ENCODE measurements around the gene HEG1. TPM values are rescaled to one million over a fixed set of nuclear protein-coding genes. Genes with fewer than 3 reads are reported as not detected.

Gene HEG1
- total and polyA plus RNA-seq, 2 of the 13 experiments (the other 11 are each of a cell fraction or from before 2014, with no cell fraction given) = 10.7 to 18.2 TPM

GRCh38 chr3:125001557-125002413, 54.0 kb downstream of the HEG1 start (continued):
- TF ChIP-seq, protein P1, sequence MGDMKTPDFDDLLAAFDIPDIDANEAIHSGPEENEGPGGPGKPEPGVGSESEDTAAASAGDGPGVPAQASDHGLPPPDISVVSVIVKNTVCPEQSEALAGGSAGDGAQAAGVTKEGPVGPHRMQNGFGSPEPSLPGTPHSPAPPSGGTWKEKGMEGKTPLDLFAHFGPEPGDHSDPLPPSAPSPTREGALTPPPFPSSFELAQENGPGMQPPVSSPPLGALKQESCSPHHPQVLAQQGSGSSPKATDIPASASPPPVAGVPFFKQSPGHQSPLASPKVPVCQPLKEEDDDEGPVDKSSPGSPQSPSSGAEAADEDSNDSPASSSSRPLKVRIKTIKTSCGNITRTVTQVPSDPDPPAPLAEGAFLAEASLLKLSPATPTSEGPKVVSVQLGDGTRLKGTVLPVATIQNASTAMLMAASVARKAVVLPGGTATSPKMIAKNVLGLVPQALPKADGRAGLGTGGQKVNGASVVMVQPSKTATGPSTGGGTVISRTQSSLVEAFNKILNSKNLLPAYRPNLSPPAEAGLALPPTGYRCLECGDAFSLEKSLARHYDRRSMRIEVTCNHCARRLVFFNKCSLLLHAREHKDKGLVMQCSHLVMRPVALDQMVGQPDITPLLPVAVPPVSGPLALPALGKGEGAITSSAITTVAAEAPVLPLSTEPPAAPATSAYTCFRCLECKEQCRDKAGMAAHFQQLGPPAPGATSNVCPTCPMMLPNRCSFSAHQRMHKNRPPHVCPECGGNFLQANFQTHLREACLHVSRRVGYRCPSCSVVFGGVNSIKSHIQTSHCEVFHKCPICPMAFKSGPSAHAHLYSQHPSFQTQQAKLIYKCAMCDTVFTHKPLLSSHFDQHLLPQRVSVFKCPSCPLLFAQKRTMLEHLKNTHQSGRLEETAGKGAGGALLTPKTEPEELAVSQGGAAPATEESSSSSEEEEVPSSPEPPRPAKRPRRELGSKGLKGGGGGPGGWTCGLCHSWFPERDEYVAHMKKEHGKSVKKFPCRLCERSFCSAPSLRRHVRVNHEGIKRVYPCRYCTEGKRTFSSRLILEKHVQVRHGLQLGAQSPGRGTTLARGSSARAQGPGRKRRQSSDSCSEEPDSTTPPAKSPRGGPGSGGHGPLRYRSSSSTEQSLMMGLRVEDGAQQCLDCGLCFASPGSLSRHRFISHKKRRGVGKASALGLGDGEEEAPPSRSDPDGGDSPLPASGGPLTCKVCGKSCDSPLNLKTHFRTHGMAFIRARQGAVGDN (CRISPR knock-in tag; IDR thresholded peaks at IDR 0.05) = peak; percentile 51; the same call in 1 of the 2 replicates
- TF ChIP-seq MEIS1 (CRISPR knock-in tag; IDR thresholded peaks at IDR 0.05; ENCODE audit: borderline replicate concordance) (peak; percentile 91), ZNF772 (CRISPR knock-in tag; IDR thresholded peaks at IDR 0.05) (peak; percentile 72; the same call in 1 of the 2 replicates), RAD21 (CRISPR knock-in tag; IDR thresholded peaks at IDR 0.05) (peak; percentile 11; the same call in 1 of the 2 replicates), THAP11 (CRISPR knock-in tag; IDR thresholded peaks at IDR 0.05) (peak; percentile 60; the same call in 1 of the 2 replicates), ETV5 (CRISPR knock-in tag; IDR thresholded peaks at IDR 0.05; ENCODE audit: borderline replicate concordance) (peak; percentile 24; the same call in 1 of the 2 replicates), CREM (IDR thresholded peaks at IDR 0.05) (peak; percentile 85), CREM (CRISPR knock-in tag; IDR thresholded peaks at IDR 0.05) (no peak), FOSL2 (CRISPR knock-in tag; IDR thresholded peaks at IDR 0.05) (peak; percentile 84; the same call in 1 of the 2 replicates), KMT2A (CRISPR knock-in tag; IDR thresholded peaks at IDR 0.05) (peak; percentile 47; the same call in 1 of the 2 replicates), ZNF20 (CRISPR knock-in tag; IDR thresholded peaks at IDR 0.05) (no peak), SIX4 (CRISPR knock-in tag; IDR thresholded peaks at IDR 0.05) (0 out of 2 replicates have a peak, but pooled peaks have one; percentile 10), ZSCAN29 (CRISPR knock-in tag; conservative IDR thresholded peaks at IDR 0.05) (peak; percentile 92), ISX (CRISPR knock-in tag; conservative IDR thresholded peaks at IDR 0.05) (no peak), NCOA1 (CRISPR knock-in tag; IDR thresholded peaks at IDR 0.05) (no peak), ARID2 (CRISPR knock-in tag; IDR thresholded peaks at IDR 0.05; ENCODE audit: borderline replicate concordance) (no peak), TOE1 (CRISPR knock-in tag; IDR thresholded peaks at IDR 0.05) (no peak)
- TF ChIP-seq, protein P2, sequence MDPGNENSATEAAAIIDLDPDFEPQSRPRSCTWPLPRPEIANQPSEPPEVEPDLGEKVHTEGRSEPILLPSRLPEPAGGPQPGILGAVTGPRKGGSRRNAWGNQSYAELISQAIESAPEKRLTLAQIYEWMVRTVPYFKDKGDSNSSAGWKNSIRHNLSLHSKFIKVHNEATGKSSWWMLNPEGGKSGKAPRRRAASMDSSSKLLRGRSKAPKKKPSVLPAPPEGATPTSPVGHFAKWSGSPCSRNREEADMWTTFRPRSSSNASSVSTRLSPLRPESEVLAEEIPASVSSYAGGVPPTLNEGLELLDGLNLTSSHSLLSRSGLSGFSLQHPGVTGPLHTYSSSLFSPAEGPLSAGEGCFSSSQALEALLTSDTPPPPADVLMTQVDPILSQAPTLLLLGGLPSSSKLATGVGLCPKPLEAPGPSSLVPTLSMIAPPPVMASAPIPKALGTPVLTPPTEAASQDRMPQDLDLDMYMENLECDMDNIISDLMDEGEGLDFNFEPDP (CRISPR knock-in tag; conservative IDR thresholded peaks at IDR 0.05) = no peak
- TF ChIP-seq, protein P3, sequence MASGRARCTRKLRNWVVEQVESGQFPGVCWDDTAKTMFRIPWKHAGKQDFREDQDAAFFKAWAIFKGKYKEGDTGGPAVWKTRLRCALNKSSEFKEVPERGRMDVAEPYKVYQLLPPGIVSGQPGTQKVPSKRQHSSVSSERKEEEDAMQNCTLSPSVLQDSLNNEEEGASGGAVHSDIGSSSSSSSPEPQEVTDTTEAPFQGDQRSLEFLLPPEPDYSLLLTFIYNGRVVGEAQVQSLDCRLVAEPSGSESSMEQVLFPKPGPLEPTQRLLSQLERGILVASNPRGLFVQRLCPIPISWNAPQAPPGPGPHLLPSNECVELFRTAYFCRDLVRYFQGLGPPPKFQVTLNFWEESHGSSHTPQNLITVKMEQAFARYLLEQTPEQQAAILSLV (CRISPR knock-in tag; IDR thresholded peaks at IDR 0.05; ENCODE audit: borderline replicate concordance) = peak; percentile 57; the same call in 1 of the 2 replicates
- TF ChIP-seq, protein P4, sequence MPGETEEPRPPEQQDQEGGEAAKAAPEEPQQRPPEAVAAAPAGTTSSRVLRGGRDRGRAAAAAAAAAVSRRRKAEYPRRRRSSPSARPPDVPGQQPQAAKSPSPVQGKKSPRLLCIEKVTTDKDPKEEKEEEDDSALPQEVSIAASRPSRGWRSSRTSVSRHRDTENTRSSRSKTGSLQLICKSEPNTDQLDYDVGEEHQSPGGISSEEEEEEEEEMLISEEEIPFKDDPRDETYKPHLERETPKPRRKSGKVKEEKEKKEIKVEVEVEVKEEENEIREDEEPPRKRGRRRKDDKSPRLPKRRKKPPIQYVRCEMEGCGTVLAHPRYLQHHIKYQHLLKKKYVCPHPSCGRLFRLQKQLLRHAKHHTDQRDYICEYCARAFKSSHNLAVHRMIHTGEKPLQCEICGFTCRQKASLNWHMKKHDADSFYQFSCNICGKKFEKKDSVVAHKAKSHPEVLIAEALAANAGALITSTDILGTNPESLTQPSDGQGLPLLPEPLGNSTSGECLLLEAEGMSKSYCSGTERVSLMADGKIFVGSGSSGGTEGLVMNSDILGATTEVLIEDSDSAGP (CRISPR knock-in tag; IDR thresholded peaks at IDR 0.05; ENCODE audit: borderline replicate concordance) = peak; percentile 66; the same call in 1 of the 2 replicates

All from HepG2 (cell line).